GM18867 (cell line): ENCODE measurements around the gene MYB.
"Not testable (repeated sequence)": the region's sequence is repeated elsewhere in the genome, so short reads cannot be mapped to it uniquely, and the experiment has no call there.

Source experiments
- ATAC-seq: cut with Tn5 transposase; IDR thresholded peaks from one replicate; pipeline ENCODE4 v1.9.1; 2021; ENCODE audit warnings: mild to moderate bottlenecking, moderate library complexity; ENCODE audit not compliant: unreplicated experiment

Gene MYB

GRCh38 chr6:135180542-135181332 is at the start of gene MYB:
MYB (plus strand) TSS chr6:135181308; CDS start chr6:135181514, 206 bp downstream.
- ATAC-seq = peak; percentile 35

DNA sequence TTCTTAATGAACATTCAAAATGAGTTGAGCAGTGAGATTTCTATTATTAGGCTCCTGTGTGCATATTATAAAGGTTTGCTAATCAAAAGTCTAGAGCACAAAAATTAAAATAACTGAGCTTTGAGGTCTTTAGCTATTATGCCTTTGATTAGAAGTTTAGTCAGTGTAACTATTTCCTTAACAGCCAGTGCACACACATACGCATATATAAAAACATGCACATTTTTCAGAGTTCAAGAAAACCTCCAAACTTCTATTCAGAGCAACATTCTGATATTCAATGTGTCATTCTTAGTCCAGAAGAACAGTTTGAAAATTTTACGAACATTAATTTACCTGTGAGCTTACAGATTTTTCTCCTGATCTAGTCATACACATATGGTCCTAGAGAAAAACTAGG is 48.3 kb upstream of the MYB start:
- no peak for ATAC-seq

- ATAC-seq = no peak
These were observed 45.3 kb upstream of the MYB start for GRCh38 chr6:135135835-135136234.

DNA sequence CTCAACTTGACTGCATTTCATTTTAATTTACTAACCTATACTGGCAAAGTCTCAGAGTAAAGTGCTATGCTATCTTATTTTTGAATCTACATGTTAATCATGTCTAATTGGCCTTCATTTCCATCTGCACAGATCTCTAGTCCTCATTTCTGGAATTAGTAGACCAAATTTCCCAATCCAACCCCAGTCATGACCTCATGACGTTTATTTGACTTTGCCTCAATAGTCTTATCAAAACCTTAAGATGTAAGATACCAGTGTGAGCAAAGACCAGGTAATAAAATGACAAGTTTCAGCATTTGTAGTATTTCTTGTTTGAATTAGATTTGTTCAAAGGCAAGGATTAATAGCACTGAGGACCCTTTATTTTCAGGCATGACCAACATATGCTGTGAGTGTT is 43.3 kb upstream of the MYB start:
- ATAC-seq = no peak

DNA sequence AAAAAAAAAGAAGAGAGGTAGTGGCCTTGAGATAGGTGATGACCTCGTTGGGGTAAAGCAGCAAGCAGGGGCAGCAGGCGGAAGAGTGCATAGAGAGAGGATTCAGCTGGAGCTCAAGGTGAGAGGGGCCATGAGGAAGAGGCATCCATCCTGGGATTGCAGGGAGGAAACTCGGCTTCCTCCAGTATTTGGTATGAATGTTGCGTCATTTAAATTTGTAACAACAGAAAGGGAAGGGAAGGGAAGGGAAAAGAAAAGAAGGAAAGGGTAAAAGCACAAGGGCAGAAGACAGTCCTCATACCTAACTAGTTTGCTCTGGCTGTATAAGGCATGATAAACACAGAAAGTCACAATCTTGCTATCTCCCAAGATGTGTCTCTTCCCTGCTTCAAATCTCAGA is 39.9 kb upstream of the MYB start:
- no peak for ATAC-seq

DNA sequence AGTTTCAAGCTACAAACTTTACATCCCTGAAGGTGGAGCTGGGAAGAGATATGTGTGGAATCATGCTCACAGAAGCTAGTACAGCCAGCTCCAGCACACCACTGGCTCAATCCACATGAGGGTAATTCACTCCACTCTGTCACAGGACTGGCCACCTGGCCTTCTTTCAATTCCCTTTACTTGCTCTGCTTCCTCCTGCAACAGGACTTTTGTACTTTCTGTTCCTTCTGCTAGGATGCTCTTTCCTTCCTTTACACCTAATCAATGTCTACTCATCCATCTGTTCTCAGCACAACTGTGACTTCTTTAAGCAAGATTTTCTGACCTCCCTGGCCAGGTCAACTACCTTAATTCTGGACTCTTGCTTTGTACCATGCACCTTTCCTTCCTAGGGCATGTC is 39.4 kb upstream of the MYB start:
- no peak for ATAC-seq

DNA sequence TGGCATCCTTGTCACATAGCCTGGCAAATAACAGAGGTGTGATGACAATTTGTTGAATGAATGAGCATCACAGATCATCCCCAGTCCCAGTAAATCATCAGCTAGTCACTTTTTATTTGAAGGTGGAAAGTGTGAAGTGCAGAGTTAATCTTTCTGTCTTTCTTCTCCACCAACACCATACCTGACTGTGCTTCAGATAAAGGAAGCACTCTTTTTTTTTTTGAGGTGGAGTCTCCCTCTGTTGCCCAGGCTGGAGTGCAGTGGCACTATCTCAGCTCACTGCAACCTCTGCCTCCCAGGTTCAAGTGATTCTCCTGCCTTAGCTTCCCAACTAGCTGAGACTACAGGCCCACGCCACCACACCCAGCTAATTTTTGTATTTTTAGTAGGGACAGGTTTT is 38.9 kb upstream of the MYB start:
- ATAC-seq = not testable (repeated sequence)

- ATAC-seq = no peak
These were observed 36.4 kb upstream of the MYB start for GRCh38 chr6:135144673-135145062.

GRCh38 chr6:135145063-135145800 is 35.9 kb upstream of the MYB start:
- ATAC-seq = peak; percentile 45

DNA sequence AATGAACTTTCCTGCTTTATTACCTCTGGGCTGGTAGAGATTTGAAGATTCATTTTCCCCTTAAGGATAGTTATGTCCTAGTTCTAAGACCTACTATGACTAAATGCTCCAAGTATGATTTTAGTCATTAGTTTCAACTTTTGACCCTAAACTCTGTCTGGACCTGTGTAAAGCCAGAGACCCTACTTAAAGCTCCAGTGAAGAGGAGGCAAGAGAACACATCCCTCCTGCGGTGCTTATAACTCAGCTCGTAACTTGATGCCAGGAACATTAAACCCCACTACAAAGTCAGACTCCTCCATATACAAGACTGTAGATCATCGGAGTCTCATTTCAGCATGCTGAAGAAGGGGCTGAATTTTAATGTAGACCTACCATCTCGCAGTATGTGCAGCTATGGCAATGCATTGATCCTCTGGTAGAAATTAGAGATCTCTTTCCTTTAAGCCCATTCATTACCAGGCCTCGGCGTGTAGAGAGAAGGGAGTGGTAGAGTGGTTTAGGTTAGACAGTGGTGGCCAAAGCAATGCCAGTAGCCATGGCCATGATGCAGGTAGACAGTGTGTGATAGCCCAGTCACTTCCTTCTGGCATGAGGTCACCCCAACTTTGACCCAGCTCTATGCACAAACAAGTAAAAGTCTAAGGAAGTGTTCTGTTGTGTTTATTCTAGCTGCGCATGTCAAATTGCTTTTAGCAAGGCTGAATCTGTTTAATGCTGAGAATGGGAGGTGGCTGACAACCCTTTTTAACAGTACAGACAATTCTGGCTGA is 34.8 kb upstream of the MYB start:
- ATAC-seq = no peak

DNA sequence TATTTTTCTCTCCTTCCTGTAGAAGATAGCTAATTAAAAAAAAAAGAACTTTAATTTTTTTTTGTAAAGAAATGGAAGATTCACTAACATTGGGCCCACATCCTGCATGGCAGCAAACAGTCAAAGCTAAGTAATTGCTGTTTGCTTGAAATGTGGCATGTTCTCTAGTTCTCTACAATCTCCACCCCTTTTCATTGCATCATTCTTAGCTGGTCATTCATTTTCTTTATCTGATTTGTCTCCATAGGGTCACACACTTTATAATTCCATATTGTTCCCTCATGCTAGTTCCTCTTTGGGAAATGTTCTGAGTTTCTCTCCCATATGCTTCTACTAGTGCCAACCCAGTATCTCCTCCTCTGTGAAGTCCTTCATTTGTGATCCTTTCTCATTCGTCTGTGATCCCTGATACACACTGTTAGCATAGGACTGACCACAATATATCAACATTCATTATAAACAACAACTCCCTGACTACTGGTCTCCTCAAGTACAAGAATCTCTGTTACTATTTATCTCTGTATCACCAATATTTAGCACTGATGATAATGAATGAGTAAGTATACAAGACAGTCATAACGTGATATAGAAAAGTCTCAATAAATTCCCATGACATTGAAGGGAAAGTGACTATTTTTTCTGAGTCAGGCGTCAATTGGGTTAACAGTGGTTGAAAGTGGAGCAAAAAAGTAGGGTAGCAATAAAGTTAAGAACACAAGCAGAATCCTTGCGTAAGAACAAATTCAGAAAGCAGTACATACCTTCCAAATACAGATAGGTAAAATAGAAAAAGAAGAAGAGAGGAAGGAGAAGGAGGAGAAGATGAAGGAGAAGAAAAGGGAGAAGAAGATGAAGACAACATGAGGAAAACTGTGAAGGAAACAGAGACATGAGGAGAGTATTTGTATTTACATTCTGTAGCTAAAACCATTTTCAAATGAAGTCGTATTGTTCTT is 33.2 kb upstream of the MYB start:
- ATAC-seq = no peak

DNA sequence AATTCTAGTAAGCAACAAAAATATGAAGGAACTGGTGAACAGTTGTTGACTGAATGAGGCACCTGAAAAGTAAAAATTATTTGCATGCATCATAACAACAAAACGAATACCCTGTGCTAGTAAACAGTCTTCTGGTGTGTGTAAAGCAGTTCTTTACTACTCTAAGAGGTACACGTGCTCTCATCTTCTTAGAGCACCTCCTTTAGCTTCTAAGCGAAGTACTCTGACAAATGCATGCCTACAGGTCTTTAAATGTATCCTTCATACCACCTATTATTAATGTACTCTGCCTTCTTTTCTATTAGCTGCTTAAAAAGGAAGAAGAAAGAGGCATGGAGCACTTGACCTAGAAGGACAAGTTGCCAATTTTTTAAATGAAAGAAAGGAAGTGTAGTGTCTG is 32.2 kb upstream of the MYB start:
- no peak for ATAC-seq

- no peak for ATAC-seq
These were observed 31.7 kb upstream of the MYB start for GRCh38 chr6:135149376-135149775.

- not testable (repeated sequence) for ATAC-seq
These were observed 30.6 kb upstream of the MYB start for GRCh38 chr6:135150481-135150880.

DNA sequence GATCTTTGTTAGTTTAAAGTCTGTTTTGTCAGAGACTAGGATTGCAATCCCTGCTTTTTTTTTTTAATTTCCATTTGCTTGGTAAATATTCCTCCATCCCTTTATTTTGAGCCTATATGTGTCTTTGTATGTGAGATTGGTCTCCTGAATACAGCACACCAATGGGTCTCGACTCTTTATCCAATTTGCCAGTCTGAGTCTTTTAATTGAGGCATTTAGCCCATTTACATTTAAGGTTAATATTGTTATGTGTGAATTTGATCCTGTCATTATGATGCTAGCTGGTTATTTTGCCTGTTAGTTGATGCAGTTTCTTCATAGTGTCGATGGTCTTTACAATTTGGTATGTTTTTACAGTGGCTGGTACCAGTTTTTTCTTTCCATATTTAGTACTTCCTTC is 27.0 kb upstream of the MYB start:
- not testable (repeated sequence) for ATAC-seq

- no peak for ATAC-seq
These were observed 22.7 kb upstream of the MYB start for GRCh38 chr6:135158397-135158796.

DNA sequence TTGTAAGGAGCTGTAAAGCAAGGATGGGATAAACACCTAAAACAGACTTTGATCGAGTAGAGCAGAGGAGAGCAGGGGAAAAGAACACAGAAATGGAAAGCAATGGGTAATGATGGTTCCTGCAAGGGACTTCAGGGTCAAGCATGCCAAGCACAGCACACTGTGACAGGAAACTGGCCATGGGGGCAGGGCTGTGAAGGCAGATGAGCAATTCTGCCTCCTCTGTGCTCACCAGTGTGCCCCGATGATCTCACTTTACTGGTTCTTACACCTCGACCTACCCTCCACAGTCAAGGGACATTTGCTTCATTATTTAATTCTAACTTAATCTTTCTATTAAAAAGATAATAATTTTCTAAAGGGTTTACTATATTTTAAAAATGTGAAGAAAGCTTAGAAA is 21.6 kb upstream of the MYB start:
- peak; percentile 54 for ATAC-seq

DNA sequence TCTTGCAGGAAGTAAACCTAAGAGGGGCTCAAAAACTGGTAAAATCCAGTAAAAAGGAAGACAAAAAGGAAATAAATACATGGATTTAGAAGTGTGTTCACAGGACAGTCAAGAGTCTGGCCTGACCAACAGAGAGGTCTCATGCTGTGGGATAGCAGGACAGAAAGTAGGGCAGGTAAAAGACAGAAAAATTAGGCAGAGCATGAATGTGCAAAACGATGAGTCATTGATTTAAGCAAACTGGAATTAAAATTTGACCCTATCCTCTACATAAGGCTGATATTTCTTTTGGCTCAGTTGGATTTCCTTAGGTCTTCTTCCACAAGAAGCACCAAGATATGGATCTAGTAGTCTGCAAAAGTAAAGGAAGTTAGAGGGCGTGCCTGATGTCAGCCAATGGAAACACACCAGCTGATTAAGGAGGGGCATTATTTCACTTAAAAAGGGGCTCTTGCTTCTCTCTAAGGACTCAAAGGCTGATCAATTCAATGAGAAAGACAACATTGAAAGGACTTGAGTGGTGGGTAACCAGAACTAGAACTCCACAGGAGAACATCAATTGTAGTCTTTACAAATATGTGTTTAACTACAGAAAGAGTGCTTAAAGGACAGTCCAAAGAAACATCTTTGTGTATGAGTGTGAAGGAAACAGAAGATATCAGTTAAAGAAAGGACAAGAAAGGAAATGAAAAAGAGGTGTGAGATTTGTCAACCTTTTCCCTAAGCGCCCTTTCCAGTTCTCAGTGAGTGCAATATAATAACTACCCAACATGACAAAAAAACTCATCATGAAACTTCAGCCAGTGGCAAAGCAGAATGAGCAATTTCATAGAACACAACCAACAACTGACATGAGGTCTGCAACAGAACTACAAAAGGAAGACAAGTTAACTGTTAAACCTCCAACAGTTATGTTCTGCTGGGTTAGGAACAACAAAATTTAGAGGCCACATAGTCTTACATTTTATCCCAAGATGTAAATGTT is 19.4 kb upstream of the MYB start:
- no peak for ATAC-seq
